DMS 273 treated with DMSO at 0.1 percent for 48 hours (cell line): Measurements from ENCODE around the gene NDUFA11.

ENCODE experiments used
- DNase-seq: peaks from one replicate; lab custom pipeline; 2025; lab: John Stamatoyannopoulos, UW

NDUFA11 gene

DNA sequence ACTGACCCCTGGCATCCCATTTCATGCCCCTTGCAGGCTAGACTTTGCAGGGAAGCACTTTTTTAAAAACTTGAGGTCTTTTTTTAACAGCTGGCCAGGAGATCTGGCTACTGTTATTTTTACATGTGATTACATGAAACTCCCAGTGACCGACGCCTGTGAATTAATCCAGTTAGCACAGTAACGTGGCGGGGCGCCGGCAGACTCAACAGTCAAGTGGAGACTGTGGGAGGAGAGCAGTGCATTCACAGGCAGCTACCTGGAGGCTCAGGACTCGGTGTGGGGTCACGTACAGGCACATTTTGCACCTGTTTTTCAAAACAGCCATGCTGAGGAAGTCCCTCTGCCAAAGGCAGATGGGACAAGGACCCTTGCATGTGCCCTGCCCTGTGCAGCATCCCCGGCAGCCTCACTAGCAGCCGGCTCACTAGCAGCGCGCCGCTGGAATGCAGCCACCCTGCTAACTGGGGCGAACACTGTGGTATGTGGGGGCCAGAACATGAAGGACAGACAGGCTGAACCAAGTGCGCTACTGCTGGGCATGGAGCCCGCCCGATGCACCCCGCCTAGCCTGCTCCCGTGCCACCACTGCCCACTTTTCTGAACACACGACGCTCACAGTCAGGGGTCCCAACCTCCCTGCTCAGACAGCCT lies 29.1 kb upstream of the NDUFA11 start:
- DNase-seq, result no peak

DNA sequence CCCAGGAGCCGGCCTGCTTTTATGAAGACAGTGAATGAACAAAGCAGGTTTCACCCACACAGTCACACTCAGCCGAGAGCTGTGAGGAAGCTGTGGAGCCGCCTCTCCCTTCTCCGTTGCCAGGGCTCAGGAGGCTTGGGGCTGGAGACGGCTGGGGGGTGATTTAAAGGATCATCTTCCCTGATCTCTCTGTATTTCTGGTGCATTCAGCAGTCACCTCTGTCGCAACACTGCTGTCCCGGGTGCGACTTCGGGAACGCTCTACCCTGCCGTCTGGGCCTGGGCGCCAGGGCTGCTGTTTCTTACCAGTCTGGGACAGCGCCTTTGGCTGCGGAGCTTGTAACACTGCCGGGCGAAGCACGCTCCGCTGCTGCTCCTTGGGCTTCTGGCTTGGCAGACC lies 28.6 kb upstream of the NDUFA11 start:
- no peak for DNase-seq

DNA sequence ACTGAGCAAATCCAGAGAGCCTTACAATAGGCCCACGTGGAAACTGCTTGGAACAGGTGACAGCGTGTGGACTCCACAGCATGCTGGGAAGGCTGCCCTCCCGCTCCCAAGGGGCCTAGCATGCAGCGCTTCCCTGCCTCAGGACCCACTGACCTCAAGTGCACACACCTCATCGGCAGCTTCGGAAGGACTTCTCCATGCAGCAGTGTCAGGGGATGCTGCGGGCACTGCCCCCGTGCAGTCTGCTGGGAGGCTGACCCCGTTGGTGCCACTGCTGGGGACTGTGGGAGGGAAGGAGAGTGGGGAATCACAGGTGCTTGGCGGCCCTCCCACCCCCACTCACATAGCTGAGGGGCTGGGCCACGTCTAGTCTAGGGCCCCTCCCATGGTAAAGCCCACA lies 27.7 kb upstream of the NDUFA11 start:
- DNase-seq, result no peak

DNA sequence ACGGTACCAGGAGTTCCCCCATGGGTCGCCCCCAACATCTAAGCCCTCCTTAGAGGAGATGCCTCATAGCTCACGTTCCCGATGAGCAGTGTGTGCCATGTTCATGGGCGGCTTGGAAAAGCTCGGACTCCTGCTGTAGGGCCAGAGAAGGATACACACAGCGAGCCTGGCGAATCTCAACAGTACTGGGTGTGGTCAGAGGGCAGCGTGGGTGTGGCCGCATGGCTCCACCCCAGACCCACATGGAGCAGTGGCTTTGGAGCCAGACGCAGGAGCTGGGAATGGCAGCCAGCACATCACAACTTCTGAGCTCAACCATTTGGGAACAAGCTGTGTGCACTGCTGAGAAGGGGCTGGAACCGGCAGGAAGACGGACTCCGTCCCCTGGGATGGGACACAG lies 26.0 kb upstream of the NDUFA11 start:
- no peak for DNase-seq

DNA sequence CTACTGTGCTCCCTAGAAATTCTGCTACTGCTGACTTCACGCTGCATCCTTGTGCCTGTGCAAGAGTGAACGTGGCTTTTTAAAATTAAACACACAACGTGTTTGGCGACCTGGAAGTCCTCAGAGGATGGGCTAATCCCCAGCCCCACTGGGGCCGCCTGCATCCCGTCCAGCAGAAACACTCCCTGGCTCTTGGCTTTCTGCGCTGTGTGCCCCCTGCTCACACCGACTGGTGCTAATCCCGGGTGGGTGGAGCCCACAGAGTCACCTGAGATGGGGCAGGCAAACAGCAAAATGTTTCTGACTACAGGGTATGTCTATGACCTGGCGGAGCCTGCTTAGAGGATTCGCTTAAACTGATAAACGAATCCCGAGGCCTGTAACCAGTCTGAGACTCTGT lies 25.6 kb upstream of the NDUFA11 start:
- DNase-seq, result no peak

DNA sequence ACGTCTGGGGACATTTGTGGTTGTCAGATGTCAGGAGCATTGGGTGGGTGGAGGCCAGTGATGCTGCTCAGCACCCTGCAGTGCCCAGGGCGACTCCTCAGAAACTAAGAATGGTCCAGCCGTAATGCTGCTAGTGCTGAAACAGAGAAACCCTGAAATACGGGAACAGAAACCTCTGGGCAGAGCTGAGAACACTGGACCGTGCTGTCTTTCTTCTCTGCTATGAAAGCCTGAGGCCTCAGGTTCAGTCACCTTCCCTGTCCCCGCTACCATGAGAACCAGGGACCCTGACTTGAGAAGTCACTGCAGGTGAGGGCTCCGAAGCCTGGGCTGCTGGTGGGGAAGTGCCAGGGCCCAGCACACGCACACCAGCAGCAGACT lies 23.8 kb upstream of the NDUFA11 start:
- no peak for DNase-seq

DNA sequence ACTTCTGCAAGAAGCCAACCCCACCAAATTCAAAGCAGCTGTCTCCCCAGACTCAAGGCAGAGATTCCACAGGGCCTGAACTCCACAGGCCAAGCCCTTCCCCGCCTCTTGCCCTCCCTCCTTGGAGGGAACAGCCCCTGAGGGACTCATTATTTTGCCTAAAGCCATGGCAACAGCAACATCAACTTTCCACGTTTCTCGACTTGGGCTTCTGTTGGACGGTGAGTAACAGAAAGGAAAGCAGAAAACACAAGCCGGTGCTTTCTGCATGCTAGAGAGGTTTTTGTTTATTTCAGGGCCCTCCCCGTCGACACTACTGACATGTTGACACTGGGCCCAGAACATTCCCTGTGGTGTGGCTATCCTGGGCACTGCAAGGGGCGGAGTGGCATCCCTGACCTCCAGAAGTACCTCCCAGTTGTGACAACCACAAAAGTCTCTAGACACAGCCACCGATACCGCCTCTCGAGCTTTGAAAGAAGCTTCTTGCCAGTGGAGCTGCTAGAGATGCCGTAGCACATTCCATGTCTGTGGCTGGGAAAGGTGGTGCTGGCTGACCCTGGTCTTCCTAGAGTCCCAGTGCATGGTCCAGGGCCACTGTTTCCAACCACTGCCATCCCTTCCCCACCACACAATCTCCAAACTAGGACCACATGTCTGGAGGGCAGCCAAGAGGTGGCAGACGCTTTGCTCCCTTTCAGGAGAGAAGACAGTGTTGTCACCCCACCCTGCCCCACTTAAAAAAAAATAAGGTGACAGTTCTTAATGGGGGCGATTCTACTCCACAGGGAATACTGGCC lies 23.3 kb upstream of the NDUFA11 start:
- no peak for DNase-seq

DNA sequence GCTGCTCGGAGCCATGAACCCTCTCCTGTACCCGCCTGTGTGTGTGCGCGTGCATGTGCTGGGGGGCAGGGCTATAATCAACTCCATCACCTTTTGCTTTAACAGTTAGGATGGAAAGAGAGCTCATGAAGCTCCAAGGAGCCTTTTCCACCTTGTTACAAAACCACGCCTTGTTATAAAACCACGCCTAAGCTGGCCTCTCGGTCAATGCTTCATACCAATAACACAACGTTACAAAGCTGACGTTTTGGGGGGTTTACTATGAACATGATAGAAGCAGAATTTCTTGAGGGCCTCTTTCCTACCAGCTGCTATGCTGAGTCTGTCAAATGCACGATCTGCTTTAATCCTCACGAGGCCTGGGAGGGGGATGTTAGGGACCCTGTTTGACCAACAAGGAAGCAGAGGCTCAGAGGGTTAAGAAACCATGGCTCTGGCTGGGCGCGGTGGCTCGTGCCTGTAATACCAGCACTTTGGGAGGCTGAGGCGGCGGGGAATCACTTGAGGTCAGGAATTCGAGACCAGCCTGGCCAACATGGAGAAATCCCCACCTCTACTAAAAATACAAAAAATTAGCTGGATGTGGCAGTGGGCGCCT lies 22.3 kb upstream of the NDUFA11 start:
- DNase-seq, result no peak

DNA sequence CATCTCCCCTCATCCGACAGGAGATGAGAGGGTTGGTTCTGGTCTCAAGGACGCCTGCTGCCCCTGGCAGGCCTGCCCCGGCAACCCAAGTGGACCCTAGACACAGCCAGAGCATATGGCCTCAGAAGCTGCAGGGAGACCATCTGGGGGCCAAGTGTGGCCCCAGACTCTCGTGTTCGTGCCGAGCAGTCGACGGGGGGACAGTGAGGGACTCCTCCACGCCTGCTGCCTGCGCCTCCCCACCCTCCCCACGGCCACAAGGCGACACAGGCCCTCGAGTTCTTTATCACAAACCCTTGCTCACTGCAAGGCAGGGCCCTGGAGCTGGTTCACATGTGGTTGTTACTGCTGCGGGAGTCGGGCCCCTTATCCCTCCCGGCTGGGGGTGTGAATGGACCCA lies 19.8 kb upstream of the NDUFA11 start:
- no peak for DNase-seq

DNA sequence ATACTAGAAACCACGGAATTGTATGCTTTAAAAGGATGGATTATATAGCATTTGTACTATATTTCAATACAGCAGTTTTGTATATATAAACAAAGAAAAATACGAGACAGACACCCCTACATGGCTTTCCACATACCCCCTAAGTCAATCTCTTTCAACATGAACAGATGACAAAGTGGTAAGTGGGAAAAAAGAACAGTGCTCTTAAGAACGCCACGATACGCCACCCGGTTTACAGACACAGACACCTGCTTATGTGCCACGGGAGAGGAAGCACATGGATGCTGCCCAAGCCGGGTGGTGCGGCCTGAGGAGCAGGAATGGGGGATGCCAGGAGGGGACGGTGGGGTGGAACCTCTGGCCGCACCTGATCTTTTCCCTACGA lies 18.6 kb upstream of the NDUFA11 start:
- no peak for DNase-seq

DNA sequence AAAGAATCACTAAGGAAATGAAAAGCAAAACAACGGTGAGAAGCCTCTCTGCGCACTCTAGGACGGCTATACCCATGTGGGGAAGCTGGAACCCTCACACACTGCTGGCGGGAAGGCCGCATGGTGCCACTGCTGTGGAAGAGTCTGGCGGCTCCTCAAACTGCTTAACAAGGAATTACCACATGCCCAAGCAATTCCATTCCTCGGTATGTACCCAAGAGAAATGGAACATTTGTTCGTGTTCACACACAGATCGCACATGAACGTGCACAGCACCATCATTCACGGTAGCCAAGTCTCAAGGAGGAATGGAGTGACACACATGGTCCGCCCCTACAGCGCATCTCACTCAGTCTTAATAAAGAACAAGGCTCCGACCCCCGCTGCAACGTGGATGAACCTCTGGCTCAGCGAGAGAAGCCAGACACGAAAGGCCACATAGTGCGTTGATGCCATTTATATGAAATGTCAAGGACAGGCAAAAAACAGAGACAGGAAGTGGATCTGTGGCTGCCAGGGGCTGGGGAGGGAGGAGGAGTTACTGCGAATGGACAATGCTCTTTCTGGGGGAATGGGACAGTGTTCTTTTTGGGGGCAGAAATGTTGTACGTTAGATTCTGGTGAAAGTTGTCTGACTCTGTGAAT lies 18.0 kb upstream of the NDUFA11 start:
- DNase-seq, result no peak

DNA sequence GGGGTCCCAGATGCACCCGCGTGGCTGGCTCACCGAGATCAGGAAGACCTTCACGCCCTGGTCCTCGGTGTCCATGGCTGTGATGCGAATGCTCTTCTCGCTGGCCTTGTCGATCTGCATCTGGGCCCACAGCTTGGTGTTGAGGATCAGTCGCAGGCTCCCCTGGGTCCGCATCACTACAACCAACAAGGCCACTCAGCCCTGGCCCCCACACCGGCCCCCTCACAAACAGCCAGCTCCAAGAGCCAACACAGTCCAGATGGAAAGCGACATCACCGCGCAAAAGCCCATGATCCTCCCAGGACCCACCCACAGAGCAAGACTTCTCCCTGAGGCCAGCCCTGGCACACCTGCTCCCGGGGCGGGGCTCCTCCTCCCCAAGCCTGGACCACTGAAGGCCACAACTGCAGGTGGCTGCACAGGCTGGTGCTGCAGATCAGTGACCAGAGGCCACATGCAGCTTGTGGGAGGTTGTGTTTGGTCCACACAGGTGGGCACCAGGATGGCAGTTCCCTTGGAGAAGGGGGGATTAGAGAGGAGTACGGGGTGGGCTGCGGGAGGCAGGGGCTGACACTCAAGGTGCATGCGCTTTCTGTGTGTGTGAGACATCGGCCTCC lies 15.0 kb upstream of the NDUFA11 start:
- DNase-seq, result no peak

DNA sequence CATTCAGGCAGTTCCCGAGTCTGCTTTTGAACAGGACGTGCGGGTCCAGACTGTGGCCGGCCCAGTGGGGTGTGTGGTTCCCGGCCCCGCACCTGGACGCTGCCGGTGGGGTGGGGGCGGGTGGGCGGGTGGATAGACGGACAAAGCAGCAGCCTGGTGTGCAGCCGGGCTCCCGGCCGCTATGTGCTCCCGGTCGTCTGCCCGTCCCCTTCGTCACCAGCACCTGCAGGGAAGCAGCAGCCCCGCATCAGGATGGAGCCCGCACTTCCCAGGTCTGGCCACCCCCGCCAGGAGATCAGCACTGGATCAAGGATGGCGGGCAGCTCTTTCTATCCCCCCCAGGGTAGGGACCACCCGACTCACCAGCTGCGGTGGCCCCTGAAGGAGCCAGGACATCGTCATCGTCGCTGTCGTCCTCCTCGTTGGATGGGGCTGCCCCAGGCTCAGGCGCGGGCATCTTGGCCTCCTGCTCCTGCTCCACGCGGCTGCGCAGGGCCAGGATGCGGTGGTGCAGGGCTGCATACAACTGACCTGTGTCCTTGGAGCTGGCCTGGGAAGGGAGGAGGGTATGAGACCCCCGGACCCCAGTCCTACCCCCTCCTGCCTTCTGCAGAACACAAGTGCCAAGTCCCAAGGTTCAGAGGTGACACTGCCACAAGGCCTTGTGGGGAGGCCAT lies 14.0 kb upstream of the NDUFA11 start:
- DNase-seq, result no peak

DNA sequence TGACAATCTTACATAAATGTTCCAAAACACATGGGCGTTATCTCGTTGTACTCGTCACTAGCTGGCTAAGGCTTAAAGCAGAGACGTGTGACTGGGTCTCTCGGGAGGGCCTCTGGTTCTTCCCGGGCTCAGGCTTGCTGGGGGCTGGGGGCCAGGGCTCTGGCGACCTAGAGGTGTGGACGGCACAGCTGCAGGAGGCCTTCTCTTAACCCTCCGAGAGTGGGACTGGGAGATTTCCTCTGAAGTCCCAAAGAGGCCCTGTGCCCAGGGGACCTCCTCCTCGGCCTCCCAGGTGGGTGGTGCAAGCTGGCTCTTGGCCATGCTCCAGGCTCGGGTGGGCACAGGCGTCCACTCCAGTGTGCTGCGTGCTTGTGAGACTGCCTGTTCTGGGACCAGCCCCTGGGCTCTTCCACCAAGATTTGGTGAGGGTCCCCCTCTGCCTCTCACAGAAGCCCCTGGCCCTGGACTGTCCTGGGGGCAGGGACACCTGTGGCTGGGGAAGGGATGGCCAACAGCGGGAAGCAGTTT lies 12.7 kb upstream of the NDUFA11 start:
- DNase-seq, result no peak

DNA sequence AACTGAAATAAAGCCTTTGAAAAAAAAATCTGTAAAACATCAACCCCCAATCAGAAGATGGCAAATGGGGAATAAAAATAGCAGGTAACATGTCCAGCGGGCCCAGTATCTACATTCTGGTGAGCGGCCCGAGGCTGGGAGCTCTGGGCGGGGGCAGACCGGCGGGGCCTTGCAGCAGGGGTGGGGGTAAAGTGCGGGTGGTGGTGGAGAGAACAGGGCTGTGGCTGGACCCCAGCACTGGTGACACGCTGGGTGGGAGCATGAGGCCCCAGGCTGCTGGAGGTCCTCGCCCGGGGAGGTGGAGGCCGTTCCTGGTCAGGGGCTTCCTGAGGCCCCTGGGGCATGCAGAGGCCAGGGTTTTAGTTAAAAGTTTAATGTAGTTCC lies 12.2 kb upstream of the NDUFA11 start:
- DNase-seq, result no peak

DNA sequence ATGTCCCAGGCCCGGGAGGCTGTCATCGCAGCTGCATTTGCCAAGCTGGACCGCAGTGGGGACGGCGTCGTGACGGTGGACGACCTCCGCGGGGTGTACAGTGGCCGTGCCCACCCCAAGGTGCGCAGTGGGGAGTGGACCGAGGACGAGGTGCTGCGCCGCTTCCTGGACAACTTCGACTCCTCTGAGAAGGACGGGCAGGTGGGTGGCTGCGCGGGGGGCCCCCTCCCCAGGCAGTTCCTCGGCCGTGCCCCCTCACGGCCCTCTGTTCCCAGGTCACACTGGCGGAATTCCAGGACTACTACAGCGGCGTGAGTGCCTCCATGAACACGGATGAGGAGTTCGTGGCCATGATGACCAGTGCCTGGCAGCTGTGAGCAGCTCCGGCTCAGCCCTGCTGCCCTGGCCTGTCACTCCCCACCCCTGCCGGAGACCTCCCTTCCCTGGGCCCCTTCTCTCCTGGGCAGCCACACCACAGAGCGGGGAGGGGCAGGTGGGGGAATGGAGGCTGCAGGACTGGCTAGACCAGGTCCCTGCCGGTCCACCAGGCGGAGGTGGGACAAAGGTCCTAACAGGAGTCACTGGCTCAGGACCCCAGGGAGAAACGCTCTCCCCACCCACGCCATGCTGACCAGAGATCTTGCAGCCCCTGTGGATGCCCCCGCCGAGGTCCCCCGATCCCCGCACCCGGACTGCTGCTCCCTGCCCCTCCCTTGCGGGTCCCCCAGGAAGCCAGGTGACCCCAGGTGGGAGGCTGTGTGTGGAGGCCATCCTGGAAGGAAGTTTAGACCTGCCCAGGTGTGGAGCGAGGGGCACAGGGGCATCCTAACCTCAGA lies 11.6 kb upstream of the NDUFA11 start:
- DNase-seq, result no peak

DNA sequence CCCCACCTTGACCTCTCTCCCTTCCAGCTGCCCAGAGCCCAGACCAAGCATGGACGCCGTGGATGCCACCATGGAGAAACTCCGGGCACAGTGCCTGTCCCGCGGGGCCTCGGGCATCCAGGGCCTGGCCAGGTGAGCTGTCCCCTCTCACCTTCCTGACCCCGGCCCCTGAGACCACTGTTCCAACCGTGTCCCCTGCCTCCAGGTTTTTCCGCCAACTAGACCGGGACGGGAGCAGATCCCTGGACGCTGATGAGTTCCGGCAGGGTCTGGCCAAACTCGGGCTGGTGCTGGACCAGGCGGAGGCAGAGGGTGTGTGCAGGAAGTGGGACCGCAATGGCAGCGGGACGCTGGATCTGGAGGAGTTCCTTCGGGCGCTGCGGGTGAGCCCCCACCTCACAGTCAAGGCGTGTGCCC lies 10.8 kb upstream of the NDUFA11 start:
- no peak for DNase-seq

DNA sequence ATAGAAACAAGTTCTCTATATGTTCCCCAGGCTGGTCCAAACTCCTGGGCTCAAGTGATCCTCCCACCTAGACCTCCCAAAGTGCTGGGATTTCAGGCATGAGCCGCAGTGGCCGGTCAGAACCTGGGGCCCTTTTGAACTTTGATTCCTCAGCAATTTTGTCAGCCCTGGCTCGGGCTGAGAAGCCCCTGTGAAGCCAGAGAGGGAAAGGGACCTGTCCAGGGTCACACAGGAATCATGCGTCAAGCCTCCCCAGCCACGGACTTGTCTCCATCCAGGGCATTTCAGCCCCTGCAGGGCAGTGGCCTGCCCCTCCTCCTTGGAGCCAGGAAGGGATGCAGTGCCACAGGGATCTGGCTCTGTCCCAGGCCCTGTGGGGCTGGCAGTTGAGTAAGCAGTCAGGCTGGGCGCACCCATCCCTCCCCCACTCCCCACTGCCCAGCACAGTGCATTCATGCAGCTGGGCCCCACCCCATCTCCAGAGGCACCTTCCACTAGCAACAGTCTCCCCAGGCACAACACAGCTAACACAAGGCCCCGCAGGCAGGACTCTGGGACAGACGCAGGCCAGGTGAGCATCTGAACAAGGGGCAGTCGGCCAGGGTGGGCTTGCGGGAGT lies 10.3 kb upstream of the NDUFA11 start, which contains the start of gene CAPS:
Gene CAPS (plus strand): TSS at position 516 of the 619 bp plus-strand sequence. CDS start 153 bp downstream, outside the sequence.
- DNase-seq, result no peak

DNA sequence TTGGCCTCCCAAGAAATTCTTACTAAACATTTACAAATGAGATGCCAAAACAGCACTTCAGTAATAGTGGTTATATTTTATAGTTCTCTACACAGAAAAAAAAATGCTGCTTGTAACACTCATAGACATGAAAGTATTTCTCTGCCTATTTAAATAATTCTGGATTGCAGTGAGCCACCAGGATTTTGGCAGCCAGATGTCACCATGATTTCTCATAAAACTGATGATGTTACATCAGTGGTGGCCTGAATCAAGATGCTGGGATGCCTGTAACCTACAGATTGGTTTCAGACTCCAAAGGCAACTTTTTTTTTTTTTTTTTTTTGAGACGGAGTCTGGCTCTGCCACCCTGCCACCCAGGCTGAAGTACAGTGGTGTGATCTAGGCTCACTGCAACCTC lies 7.8 kb upstream of the NDUFA11 start:
- no peak for DNase-seq

DNA sequence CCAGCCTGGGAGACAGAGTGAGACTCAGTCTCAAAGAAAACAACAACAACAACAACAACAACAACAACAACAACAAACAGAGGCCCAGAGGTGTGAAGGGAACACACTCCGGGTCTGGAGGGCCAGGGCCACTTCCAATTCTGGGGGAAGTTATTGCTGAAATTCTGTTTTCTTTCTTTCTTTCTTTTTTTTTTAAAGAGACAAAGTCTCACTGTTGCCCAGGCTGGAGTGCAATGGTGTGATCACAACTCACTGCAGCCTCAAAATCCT lies 7.0 kb upstream of the NDUFA11 start:
- DNase-seq, result no peak
